ENCODE results near the gene FLRT1.

The FLRT1 gene

DNA sequence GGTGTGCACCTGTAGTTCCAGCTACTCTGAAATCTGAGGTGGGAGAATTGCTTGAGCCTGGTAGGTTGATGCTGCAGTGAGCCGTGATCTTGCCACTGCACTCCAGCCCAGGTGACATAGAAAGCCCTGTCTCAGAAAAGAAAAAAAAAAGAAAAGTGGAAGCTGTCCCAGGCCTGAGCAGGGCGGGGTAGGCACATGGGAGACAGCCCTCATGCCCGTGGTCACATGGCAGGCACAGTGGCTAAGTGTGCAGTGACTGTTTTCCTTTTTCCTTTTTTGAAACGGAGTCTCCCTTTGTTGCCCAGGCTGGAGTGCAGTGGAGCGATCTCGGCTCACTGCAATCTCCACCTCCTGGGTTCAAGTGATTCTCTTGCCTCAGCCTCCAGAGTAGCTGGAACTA, 41.7 kb upstream of the FLRT1 start:
- Histone ChIP-seq H3K9me3 (no peaks in the 10 kb centered on the region), H3K27me3 (peaks cover 9% of the 10 kb centered on the region), H3K4me1 (ENCODE audit: control insufficient read depth in 1 of 2, insufficient read depth in 1 of 2, low read depth in 1 of 2, low read length in 1 of 2) (peaks cover 5 to 7% of the 10 kb centered on the region in 2 experiments), H3K4me3 (ENCODE audit: low read depth in 1 of 2, low read length in 1 of 2) (no peak overlapping the region), H3K36me3 (peaks cover 95% of the 10 kb centered on the region), H3K27ac (no peak overlapping the region)
- TF ChIP-seq, protein P1, sequence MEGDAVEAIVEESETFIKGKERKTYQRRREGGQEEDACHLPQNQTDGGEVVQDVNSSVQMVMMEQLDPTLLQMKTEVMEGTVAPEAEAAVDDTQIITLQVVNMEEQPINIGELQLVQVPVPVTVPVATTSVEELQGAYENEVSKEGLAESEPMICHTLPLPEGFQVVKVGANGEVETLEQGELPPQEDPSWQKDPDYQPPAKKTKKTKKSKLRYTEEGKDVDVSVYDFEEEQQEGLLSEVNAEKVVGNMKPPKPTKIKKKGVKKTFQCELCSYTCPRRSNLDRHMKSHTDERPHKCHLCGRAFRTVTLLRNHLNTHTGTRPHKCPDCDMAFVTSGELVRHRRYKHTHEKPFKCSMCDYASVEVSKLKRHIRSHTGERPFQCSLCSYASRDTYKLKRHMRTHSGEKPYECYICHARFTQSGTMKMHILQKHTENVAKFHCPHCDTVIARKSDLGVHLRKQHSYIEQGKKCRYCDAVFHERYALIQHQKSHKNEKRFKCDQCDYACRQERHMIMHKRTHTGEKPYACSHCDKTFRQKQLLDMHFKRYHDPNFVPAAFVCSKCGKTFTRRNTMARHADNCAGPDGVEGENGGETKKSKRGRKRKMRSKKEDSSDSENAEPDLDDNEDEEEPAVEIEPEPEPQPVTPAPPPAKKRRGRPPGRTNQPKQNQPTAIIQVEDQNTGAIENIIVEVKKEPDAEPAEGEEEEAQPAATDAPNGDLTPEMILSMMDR (IDR thresholded peaks at IDR 0.05), result no peak

DNA sequence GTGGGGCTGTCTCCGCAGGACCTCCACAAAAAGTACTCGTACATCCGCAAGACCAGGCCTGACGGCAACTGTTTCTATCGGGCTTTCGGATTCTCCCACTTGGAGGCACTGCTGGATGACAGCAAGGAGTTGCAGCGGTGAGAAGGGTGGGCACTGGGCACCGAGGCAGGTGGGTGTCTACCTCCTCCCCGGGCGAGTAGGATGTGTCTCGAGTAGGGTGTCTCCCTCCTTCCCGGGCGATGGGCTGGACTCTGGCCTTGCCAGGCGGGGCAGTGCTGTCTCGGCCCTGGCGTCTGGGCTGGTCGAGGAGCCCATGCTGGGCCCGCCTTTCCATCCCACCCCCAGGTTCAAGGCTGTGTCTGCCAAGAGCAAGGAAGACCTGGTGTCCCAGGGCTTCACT, 39.2 kb upstream of the FLRT1 start:
- Histone ChIP-seq H3K4me1 (ENCODE audit: control insufficient read depth in 1 of 2, insufficient read depth in 1 of 2, low read depth in 1 of 2, low read length in 1 of 2) (peaks cover 21 to 28% of the 10 kb centered on the region in 2 experiments), H3K4me3 (ENCODE audit: low read depth in 1 of 2, low read length in 1 of 2) (no peak overlapping the region), H3K36me3 (peaks cover 74% of the 10 kb centered on the region), H3K27me3 (peaks cover 34% of the 10 kb centered on the region), H3K27ac (no peak overlapping the region), H3K9me3 (no peaks in the 10 kb centered on the region)
- TF ChIP-seq, protein P1 (IDR thresholded peaks at IDR 0.05), result no peak

DNA sequence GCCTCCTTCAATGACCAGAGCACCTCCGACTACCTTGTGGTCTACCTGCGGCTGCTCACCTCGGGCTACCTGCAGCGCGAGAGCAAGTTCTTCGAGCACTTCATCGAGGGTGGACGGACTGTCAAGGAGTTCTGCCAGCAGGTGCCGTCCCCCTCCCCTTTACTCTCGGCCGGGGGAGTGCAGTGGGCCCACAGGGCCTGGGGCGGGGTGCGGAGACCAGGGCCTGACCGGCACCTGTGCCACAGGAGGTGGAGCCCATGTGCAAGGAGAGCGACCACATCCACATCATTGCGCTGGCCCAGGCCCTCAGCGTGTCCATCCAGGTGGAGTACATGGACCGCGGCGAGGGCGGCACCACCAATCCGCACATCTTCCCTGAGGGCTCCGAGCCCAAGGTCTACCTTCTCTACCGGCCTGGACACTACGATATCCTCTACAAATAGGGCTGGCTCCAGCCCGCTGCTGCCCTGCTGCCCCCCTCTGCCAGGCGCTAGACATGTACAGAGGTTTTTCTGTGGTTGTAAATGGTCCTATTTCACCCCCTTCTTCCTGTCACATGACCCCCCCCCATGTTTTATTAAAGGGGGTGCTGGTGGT, 38.5 kb upstream of the FLRT1 start:
- Histone ChIP-seq H3K36me3 (peaks cover 67% of the 10 kb centered on the region), H3K9me3 (no peaks in the 10 kb centered on the region), H3K27ac (no peak overlapping the region), H3K4me3 (ENCODE audit: low read depth in 1 of 2, low read length in 1 of 2) (no peak overlapping the region), H3K4me1 (ENCODE audit: control insufficient read depth in 1 of 2, insufficient read depth in 1 of 2, low read depth in 1 of 2, low read length in 1 of 2) (peaks cover 26 to 33% of the 10 kb centered on the region in 2 experiments), H3K27me3 (peaks cover 41% of the 10 kb centered on the region)
- TF ChIP-seq, protein P1 (IDR thresholded peaks at IDR 0.05), result no peak

DNA sequence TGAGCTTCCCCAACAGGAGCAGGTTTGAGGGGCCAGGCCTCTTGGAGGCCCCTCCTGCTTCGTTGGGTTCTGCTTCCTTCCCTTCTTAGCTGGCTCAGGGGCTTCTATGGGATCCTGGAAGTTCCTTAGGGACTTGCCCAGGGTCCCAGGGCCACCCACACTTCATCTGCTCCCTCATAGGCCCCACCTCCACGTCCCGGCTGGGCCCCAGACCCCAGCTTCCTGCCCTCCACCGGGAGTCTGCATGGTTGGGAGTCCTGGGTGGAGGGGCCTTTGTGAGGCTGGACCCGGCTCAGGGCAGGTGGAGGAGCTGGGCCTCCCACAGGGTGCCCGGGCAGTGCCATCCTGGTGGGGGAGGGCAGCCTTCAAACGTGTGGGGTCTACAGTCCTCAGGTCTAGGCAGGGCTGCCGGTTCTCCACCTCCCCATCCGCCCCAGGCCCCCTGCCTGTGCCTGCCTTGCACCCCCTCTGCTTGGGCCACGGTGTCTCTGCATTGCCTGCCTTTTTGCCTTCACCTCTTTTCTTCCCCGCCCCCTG, 37.9 kb upstream of the FLRT1 start:
- Histone ChIP-seq H3K27ac (no peak overlapping the region), H3K4me1 (ENCODE audit: control insufficient read depth in 1 of 2, insufficient read depth in 1 of 2, low read depth in 1 of 2, low read length in 1 of 2) (peaks cover 28 to 36% of the 10 kb centered on the region in 2 experiments), H3K4me3 (ENCODE audit: low read depth in 1 of 2, low read length in 1 of 2) (no peak overlapping the region), H3K36me3 (peaks cover 60% of the 10 kb centered on the region), H3K9me3 (no peaks in the 10 kb centered on the region), H3K27me3 (peaks cover 48% of the 10 kb centered on the region)
- TF ChIP-seq, protein P1 (IDR thresholded peaks at IDR 0.05), result no peak

DNA sequence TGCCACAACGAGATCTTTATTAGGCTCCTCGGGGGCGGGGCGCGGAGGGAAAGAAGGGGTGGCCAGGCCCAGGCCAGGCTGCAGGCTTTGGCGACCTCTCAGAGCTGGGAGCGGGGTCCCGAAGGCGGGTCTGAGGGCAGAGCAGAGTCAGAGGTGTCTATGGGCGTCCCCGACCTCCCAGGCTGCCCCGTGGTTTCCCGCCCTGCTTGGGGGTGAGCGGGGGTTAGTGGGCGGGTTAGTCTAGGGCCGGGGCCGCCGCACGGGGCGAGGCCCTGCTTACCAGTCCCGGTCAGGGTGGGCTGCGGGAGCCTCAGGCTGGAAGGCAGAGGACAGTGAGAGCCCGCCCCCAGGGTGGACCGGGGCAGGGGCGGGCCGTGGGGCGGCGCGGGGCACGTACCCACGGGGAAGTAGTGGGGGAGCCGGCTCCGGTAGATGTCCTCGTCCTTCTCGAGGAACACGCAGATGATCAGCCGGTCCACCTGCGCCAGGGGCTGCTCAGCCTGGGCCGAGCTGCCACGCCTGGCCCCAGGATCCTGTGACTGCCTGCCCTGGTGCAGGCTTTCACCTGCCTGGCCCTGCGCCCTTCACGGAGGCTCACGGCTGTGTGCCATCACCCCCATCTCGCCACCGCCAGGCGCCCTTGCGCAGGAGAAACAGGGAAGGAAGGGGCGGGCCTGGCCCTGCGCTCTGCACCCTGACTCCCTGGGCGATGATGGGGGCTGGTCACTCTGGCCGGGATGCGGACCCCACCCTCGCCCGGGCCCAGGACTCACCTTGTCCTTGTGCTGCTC, 37.0 kb upstream of the FLRT1 start:
- Histone ChIP-seq H3K27ac (no peak overlapping the region), H3K4me1 (ENCODE audit: control insufficient read depth in 1 of 2, insufficient read depth in 1 of 2, low read depth in 1 of 2, low read length in 1 of 2) (peaks cover 28 to 36% of the 10 kb centered on the region in 2 experiments), H3K36me3 (peaks cover 55% of the 10 kb centered on the region), H3K9me3 (no peaks in the 10 kb centered on the region), H3K4me3 (ENCODE audit: low read depth in 1 of 2, low read length in 1 of 2) (peak overlapping the region; percentile 53 to 60), H3K27me3 (peaks cover 57% of the 10 kb centered on the region)
- TF ChIP-seq, protein P1 (IDR thresholded peaks at IDR 0.05), result no peak

All from neutrophil (primary cell).